K562 (cell line): ENCODE measurements around the gene AKAP12. TPM values are rescaled to one million over a fixed set of nuclear protein-coding genes. Genes with fewer than 3 reads are reported as not detected.

Source experiments
- ATAC-seq: fragments of 200-7000 bp; cut with Tn5 transposase; 3 replicates; pipeline ENCODE4 v1.9.1; 2020; ENCODE audit warnings: moderate library complexity
- BruUV-seq: library from RNA; stranded (reverse); fragments of 400-500 nt; replicated peaks from 2 replicates; lab custom pipeline; 2021; lab: Mats Ljungman, UMichigan
- CTCF ChIA-PET: fragments of 300-600 bp; formaldehyde crosslinking; extraction: SDS; loops from one replicate; lab custom pipeline; 2021; ENCODE audit warnings: low intra/inter-chr PET ratio; lab: Yijun Ruan, JAX
- POLR2A ChIA-PET: fragments of 300-600, 350-650 bp; sonication (Branson Sonifier 250); formaldehyde crosslinking; extraction: SDS; loops from one replicate; lab custom pipeline; 2021; ENCODE audit warnings: antibody characterized with exemption, inconsistent platforms; lab: Yijun Ruan, JAX
- DNase-seq, 4 experiments: peaks; one replicate each; pipeline versions ENCODE4 v3.0.0 to v3.0.0-alpha.2; 2011 to 2018; ENCODE audit warnings: low spot score in 3 of 4, mixed read lengths in 3 of 4; ENCODE audit errors: extremely low read depth in 1 of 4
- FAIRE-seq: peaks from 2 replicates; lab custom pipeline; 2011; peaks lifted over from hg19 to GRCh38; lab: Jason Lieb, UNC
- H2AFZ ChIP-seq: 2 replicates; pipeline ENCODE4 v1.6.0; 2011; ENCODE audit warnings: low read depth, low read length, control low read depth, inconsistent platforms
- H3K27ac ChIP-seq: fragments of 200-600 bp; 3 replicates; pipeline ENCODE4 v1.8.0; 2011; ENCODE audit warnings: low read depth, mild to moderate bottlenecking, control low read depth, inconsistent platforms, low read length, moderate library complexity, mixed read lengths; ENCODE audit errors: extremely low read depth
- H3K27me3 ChIP-seq, 2 experiments: fragments of 300-600 bp in 1 of 2; 2 replicates in 1 of 2; 3 replicates in 1 of 2; pipeline versions ENCODE4 v1.6.0 to v1.8.0; 2011; ENCODE audit warnings: inconsistent platforms in 2 of 2, low read length in 2 of 2, mild to moderate bottlenecking in 1 of 2, mixed read lengths in 1 of 2, moderate library complexity in 1 of 2; ENCODE audit not compliant: control insufficient read depth in 2 of 2, insufficient read depth in 2 of 2
- H3K36me3 ChIP-seq: fragments of 300-600 bp; 3 replicates; pipeline ENCODE4 v1.8.0; 2011; ENCODE audit warnings: mild to moderate bottlenecking, low read length, inconsistent platforms; ENCODE audit not compliant: control insufficient read depth, insufficient read depth
- H3K4me1 ChIP-seq, 2 experiments: fragments of 200-600 bp in 1 of 2; replicated peaks in 1 of 2; 2 replicates in 1 of 2; 3 replicates in 1 of 2; pipeline versions ENCODE4 v1.5.1 to v1.8.0; 2011; ENCODE audit warnings: inconsistent platforms in 2 of 2, low read length in 2 of 2, mild to moderate bottlenecking in 1 of 2, mixed read lengths in 1 of 2, moderate library complexity in 1 of 2; ENCODE audit not compliant: control insufficient read depth in 2 of 2, insufficient read depth in 2 of 2
- H3K4me2 ChIP-seq: 2 replicates; pipeline ENCODE4 v1.6.1; 2011; ENCODE audit warnings: low read length, control low read depth, inconsistent platforms, mixed read lengths; ENCODE audit not compliant: insufficient read depth
- H3K4me3 ChIP-seq: fragments of 200-600 bp; sonication (generic), shearing (Covaris generic); 2 replicates; pipeline ENCODE4 v1.5.1; 2016; ENCODE audit warnings: control low read depth, inconsistent platforms
- H3K79me2 ChIP-seq: fragments of 200-600 bp; 3 replicates; pipeline ENCODE4 v1.8.0; 2011; ENCODE audit warnings: low read length, inconsistent platforms; ENCODE audit not compliant: control insufficient read depth, insufficient read depth
- H3K9ac ChIP-seq, 2 experiments: 2 replicates each; pipeline versions ENCODE4 v1.6.0 to v1.6.1; 2011; ENCODE audit warnings: low read depth in 2 of 2, low read length in 2 of 2, control low read depth in 1 of 2, inconsistent platforms in 1 of 2, mild to moderate bottlenecking in 1 of 2, mixed read lengths in 1 of 2; ENCODE audit not compliant: insufficient read depth in 1 of 2
- H3K9me1 ChIP-seq: one replicate; pipeline ENCODE4 v1.6.0; 2011; ENCODE audit warnings: inconsistent platforms, mild to moderate bottlenecking, low read length, moderate library complexity; ENCODE audit not compliant: control insufficient read depth, insufficient read depth
- H3K9me3 ChIP-seq: replicated peaks from 2 replicates; pipeline ENCODE4 v1.5.1; 2011; ENCODE audit warnings: low read depth, low read length, inconsistent platforms; ENCODE audit not compliant: control insufficient read depth, insufficient read depth
- H4K20me1 ChIP-seq: replicated peaks from 2 replicates; pipeline ENCODE4 v1.6.1; 2011; ENCODE audit warnings: low read length, inconsistent platforms, mixed read lengths; ENCODE audit not compliant: control insufficient read depth, insufficient read depth
- ATF6 ChIP-seq: sonication (generic); formaldehyde crosslinking; IDR thresholded peaks from 2 replicates; pipeline ENCODE4 v1.4.0; 2020; ENCODE audit warnings: mild to moderate bottlenecking, missing genetic modification reagents
- CC2D1A ChIP-seq: fragments of 450-650 bp; IDR thresholded peaks from 2 replicates; pipeline ENCODE4 v1.6.1; 2017; ENCODE audit warnings: mild to moderate bottlenecking
- DACH1 ChIP-seq: fragments of 450-650 bp; IDR thresholded peaks from 2 replicates; pipeline ENCODE4 v1.6.1; 2018; ENCODE audit not compliant: partially characterized antibody
- HNRNPUL1 ChIP-seq: fragments of 200-400 bp; formaldehyde crosslinking; IDR thresholded peaks from 2 replicates; pipeline ENCODE4 v1.6.1; 2017; ENCODE audit warnings: low read length
- KDM4B ChIP-seq, 2 experiments: fragments of 450-650 bp in 1 of 2; sonication (generic) in 1 of 2; IDR thresholded peaks; 2 replicates each; pipeline ENCODE4 v1.6.1; 2016 to 2017; ENCODE audit warnings: borderline replicate concordance in 2 of 2, antibody characterized with exemption in 1 of 2, low read depth in 1 of 2, mild to moderate bottlenecking in 1 of 2
- LEF1 ChIP-seq: fragments of 450-650 bp; IDR thresholded peaks from 2 replicates; pipeline ENCODE4 v1.6.1; 2016; ENCODE audit warnings: mild to moderate bottlenecking
- MTA1 ChIP-seq: fragments of 450-650 bp; IDR thresholded peaks from 2 replicates; pipeline ENCODE4 v1.6.1; 2017; ENCODE audit warnings: borderline replicate concordance
- PKNOX1 ChIP-seq: fragments of 450-650 bp; IDR thresholded peaks from 2 replicates; pipeline ENCODE4 v1.6.1; 2016
- POLR2AphosphoS2 ChIP-seq: IDR thresholded peaks from 2 replicates; pipeline ENCODE4 v1.6.1; 2012; ENCODE audit warnings: low read length, improper control_type of control experiment
- RHOXF2B ChIP-seq: fragments of 250-450 bp; sonication (Bioruptor Pico); conservative IDR thresholded peaks from 2 replicates; pipeline ENCODE4 v1.5.1; 2021
- SRSF1 ChIP-seq: fragments of 200-400 bp; formaldehyde crosslinking; IDR thresholded peaks from 2 replicates; pipeline ENCODE4 v1.6.1; 2017; ENCODE audit warnings: mild to moderate bottlenecking, low read depth, low read length, moderate library complexity
- TAF9B ChIP-seq: fragments of 450-650 bp; IDR thresholded peaks from 2 replicates; pipeline ENCODE4 v1.6.1; 2018; ENCODE audit warnings: mild to moderate bottlenecking; ENCODE audit not compliant: partially characterized antibody
- TCF3 ChIP-seq: sonication (generic); formaldehyde crosslinking; IDR thresholded peaks from 2 replicates; pipeline ENCODE4 v1.4.0; 2020; ENCODE audit warnings: mild to moderate bottlenecking, missing genetic modification reagents
- ZBTB5 ChIP-seq: fragments of 450-650 bp; IDR thresholded peaks from 2 replicates; pipeline ENCODE4 v1.6.1; 2017; ENCODE audit warnings: antibody characterized with exemption
- ZEB2 ChIP-seq: fragments of 450-650 bp; IDR thresholded peaks from 2 replicates; pipeline ENCODE4 v1.6.1; 2016
- ZNF263 ChIP-seq: sonication (generic); formaldehyde crosslinking; IDR thresholded peaks from 2 replicates; pipeline ENCODE4 v1.8.0; 2022; ENCODE audit warnings: mild to moderate bottlenecking, missing genetic modification reagents, borderline replicate concordance
- ZNF507 ChIP-seq: conservative IDR thresholded peaks from 2 replicates; pipeline ENCODE4 v1.6.1; 2017; ENCODE audit warnings: missing genetic modification characterization, missing compliant biosample characterization
- WGBS: fragments of 100-300 bp; shearing (Covaris generic); methylation state at CpG from one replicate; pipeline ENCODE4 v1.1.6; 2016; ENCODE audit warnings: low coverage, mixed read lengths; ENCODE audit not compliant: insufficient coverage; ENCODE audit errors: missing lambda C conversion rate; 5-methylcytosine and 5-hydroxymethylcytosine counted together
- in situ Hi-C: fragments of 300-500 bp; cut with MboI; formaldehyde crosslinking; loops from 4 replicates; pipeline ENCODE4 v1.15.0; 2018; ENCODE audit warnings: inconsistent platforms, mixed read lengths
- intact Hi-C: fragments of 100-400 bp; cut with micrococcal nuclease; formaldehyde crosslinking; loops from 2 replicates; pipeline ENCODE4 v1.14.2; 2022
- polyA plus RNA-seq, 8 experiments: library from polyadenylated mRNA; depleted of rRNA in 4 of 8; stranded (reverse) in 5 of 8; unstranded in 3 of 8; fragments of >200 nt; fragmentation: Nextera tagmentation in 2 of 8; fragmentation: Illumina TruSeq in 1 of 8; extraction: Ambion mirVana in 2 of 8; extraction: Trizol in 1 of 8; gene quantifications; 2 replicates each; pipeline versions ENCODE4 v1.2.1 to v1.2.3, GENCODE V29; 2011 to 2014; ENCODE audit warnings: inconsistent platforms in 1 of 8, missing spikeins in 1 of 8
- total RNA-seq, 7 experiments: library from RNA; depleted of rRNA in 6 of 7; stranded (reverse); fragments of >200 nt in 6 of 7; fragmentation: Illumina TruSeq in 2 of 7; extraction: Trizol in 2 of 7; gene quantifications; 2 replicates each; pipeline versions ENCODE4 v1.2.1 to v1.2.3, GENCODE V29; 2011 to 2021; ENCODE audit warnings: low replicate concordance in 1 of 7
- TF ChIP-seq, protein P1 (sequence below): sonication (generic); formaldehyde crosslinking; IDR thresholded peaks from 2 replicates; pipeline ENCODE4 v1.8.1; 2023; ENCODE audit warnings: mild to moderate bottlenecking, missing genetic modification reagents
- TF ChIP-seq, protein P2 (sequence below): sonication (generic); formaldehyde crosslinking; IDR thresholded peaks from 2 replicates; pipeline ENCODE4 v1.8.0; 2022; ENCODE audit warnings: mild to moderate bottlenecking, missing genetic modification reagents

Gene AKAP12
- total and polyA plus RNA-seq, 9 of the 15 experiments (the other 6 are each of a cell fraction or from before 2014, with no cell fraction given), result 0.08 to 2.0 (median 0.62) TPM

GRCh38 chr6:151303231-151303630, 63.5 kb downstream of the AKAP12 start:
- in situ Hi-C loops (no loop called here), intact Hi-C loops (no loop called here)
- 2% methylated on average over 3 of the region's 3 CpGs for WGBS
- DNase-seq, result no peak
- Histone ChIP-seq H3K9me1 (no peaks in the 10 kb centered on the region), H3K4me1 (no peaks in the 10 kb centered on the region), H3K79me2 (no peaks in the 10 kb centered on the region), H3K27me3 (peaks cover 62 to 77% of the 10 kb centered on the region in 2 experiments), H3K4me3 (no peak overlapping the region), H3K27ac (no peak overlapping the region), H3K9me3 (no peaks in the 10 kb centered on the region), H3K4me2 (no peak overlapping the region), H3K9ac (no peak overlapping the region), H4K20me1 (0 out of 2 replicates have a peak, but pooled peaks cover 4% of the 10 kb centered on the region), H3K36me3 (no peaks in the 10 kb centered on the region), H2AFZ (no peak overlapping the region)
- FAIRE-seq, result no peak
- ATAC-seq, result no peak
- CTCF ChIA-PET, result no interaction called here
- POLR2A ChIA-PET, result interaction anchor here (0.6 kb wide), 2 partner anchors 311 to 943 kb away, joined by 3 read pairs; no protein-coding TSS in a partner anchor
- no TSS peak for BruUV-seq
- TF ChIP-seq ZNF263 (CRISPR knock-in tag) (no peak), KDM4B (IDR thresholded peaks at IDR 0.05; ENCODE audit: borderline replicate concordance in 2 of 2, low read depth in 1 of 2) (no peak), PKNOX1 (no peak), SRSF1 (no peak), RHOXF2B (CRISPR knock-in tag) (no peak), HNRNPUL1 (no peak), ZNF507 (tag) (no peak), ZEB2 (no peak), TAF9B (no peak), POLR2AphosphoS2 (no peak), TCF3 (no peak), ZBTB5 (no peak), DACH1 (no peak), LEF1 (no peak), CC2D1A (no peak), MTA1 (no peak), ATF6 (CRISPR knock-in tag) (no peak)
- TF ChIP-seq, protein P1, sequence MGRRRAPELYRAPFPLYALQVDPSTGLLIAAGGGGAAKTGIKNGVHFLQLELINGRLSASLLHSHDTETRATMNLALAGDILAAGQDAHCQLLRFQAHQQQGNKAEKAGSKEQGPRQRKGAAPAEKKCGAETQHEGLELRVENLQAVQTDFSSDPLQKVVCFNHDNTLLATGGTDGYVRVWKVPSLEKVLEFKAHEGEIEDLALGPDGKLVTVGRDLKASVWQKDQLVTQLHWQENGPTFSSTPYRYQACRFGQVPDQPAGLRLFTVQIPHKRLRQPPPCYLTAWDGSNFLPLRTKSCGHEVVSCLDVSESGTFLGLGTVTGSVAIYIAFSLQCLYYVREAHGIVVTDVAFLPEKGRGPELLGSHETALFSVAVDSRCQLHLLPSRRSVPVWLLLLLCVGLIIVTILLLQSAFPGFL (CRISPR knock-in tag), result no peak
- TF ChIP-seq, protein P2, sequence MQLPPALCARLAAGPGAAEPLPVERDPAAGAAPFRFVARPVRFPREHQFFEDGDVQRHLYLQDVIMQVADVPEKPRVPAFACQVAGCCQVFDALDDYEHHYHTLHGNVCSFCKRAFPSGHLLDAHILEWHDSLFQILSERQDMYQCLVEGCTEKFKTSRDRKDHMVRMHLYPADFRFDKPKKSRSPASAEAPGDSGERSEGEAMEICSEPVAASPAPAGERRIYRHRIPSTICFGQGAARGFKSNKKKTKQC, result no peak
